ENCODE data around the gene ITGB4. TPM values are rescaled to one million over a fixed set of nuclear protein-coding genes. Genes with fewer than 3 reads are reported as not detected.

Gene ITGB4
- total RNA-seq, 2 donors from 2014 or later = 252 to 318 TPM

DNA sequence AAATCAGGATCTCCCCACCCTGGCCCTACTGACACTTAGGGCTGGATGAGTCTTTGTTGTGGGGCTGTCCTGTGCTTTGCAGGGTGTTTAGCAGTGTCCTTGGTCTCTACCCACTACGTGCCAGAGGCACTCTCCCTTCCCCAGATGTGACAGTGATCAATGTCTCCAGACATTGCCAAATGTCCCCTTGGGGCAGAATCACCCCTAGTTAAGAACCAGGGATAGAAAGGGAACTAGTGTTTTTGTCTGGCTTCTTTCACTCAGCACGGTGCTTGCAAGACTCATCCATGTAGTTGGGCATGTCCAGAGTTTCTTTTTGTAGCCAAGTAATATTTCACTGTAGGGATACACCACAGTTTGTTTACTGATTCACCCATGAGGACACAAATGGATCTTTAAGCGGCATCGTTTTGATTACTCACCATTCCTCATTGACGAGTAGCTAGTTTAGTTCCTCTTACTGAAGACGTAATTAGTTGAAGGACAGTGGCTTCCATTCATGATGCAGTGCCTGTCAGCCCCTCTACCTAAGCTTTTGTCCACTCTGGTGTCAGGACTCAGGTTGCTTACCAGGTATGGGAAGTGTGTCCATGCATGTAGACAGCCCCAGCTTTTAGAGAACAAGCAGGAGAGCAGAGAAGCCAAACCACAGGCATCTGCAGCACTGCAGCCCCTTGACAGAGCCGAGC, 26.0 kb upstream of the ITGB4 start:
- DNase-seq (no peak), ATAC-seq (no peak)
- intact Hi-C loops (cut with DNase I, micrococcal nuclease) = no loop called here

DNA sequence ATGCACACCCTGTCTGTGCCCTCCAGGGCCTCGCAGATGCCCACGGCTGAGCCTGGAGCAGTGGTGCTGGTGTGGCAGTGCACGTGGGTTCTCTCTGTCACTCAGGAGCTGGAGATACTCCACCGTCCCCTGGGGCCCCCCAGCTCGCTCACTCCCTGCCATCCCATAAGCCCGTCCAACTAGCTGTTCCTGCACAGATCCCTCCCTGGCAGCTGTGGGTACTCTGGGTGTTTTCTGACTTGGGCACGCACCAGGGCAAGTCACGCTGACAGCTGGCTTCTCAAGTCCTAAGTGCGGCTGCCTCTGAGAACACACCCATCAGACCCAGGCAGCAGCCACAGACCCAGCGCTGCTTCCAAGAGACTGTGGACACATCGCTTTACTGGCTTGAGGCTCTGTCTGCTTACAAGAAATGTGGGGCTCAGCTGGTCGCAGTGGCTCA, 25.4 kb upstream of the ITGB4 start:
- peak; percentile 71 to 82 for DNase-seq
- peak; percentile 59 for ATAC-seq
- intact Hi-C loops (cut with DNase I, micrococcal nuclease) = no loop called here

DNA sequence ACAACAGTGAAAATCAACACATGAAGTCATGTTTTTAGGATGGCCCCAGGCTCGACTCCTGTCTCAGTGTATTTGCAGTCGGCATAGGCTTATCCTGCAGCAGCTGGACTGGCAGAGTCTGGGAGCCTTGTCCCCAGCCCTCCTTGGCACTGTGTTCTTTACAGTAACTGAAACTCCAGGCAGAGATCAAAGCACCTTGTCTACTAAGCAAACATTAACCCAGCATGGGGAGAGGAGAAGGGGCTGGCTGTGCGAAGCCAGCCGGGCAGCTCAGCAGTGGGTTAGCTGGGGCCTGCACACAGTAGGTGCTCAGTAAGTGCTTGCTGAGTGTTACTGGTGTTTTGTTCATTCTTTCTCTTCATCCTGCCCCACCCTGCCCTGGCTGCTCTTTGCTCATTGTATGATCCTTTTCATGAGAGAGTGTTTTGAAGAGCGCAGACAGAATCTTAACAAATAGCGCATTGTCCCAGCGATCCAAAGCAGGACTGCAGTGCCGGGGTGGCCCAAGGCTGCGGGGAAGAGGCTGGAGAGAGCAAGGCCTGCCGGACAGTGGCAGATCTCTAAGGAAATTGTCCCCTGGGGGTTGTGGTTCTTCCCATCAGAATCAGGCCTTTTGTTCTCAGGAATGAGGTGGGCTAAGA, 23.5 kb upstream of the ITGB4 start:
- intact Hi-C loops (cut with DNase I, micrococcal nuclease) = no loop called here
- peak in 1 of 2 donors; percentile 58 for DNase-seq

DNA sequence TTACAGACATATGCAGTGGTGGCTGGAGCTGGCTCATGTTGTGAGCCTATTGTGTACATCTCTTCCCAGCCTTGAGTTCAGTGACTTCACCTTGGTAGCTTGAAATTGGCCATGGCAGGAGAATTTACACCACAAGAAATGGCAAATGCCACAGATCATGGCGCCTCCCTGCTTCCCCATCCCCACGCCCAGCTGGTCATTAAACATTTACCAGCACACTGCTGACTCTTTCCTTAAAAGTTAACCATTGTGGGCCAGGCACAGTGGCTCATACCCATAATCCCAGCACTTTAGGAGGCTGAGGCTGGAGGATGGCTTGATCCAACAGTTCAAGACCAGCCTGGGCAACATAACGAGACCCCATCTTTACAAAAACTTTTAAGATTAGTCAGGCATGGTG, 22.6 kb upstream of the ITGB4 start:
- ATAC-seq (peak; percentile 23), DNase-seq (peak in 1 of 2 donors; percentile 42)
- intact Hi-C loops (cut with DNase I, micrococcal nuclease) = no loop called here

More for the DNA sequence above, 23.5 kb upstream of the ITGB4 start:
- peak; percentile 50 for ATAC-seq

DNA sequence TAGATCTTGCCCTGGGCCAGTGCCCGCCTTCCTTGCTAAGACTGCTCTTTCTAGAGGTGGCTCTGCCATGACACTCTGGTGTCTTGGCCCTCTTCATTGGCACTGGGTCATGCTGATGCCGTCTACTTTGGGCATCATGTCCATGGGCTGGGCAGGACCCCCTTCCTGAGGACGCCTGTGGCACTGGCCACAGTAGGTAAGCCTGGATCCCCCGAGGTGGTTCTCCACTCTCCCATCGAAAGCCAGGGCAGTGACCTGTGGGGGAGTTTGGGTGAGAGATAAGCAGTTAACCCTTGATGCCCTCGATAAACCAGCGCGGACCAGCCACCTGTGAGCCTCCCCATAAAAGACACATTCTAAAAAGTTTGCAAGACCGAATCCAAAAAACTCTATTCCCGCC, 20.0 kb upstream of the ITGB4 start:
- intact Hi-C loops (cut with DNase I, micrococcal nuclease) = no loop called here
- DNase-seq (no peak), ATAC-seq (no peak)

DNA sequence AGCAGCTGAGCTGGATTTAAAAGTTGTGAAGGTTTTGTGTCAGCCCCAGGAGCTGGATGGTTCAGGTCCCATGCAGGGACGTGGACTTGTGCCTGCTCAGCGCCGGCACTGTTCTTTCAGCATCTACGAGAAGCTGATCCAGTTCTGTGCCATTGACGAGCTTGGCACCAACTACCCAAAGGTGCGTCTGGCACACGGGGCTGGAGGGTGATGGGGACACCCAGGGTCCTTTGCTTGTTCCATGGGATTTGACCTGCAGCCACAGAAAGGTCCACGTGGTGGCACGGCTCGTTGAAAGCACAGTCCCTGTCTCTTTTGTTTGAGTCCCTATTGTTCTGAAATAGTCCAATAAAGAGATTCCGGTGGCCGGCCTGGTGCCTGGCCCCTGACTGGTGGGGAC, 18.1 kb upstream of the ITGB4 start:
- ATAC-seq (no peak), DNase-seq (no peak)
- intact Hi-C loops (cut with DNase I, micrococcal nuclease) = no loop called here

DNA sequence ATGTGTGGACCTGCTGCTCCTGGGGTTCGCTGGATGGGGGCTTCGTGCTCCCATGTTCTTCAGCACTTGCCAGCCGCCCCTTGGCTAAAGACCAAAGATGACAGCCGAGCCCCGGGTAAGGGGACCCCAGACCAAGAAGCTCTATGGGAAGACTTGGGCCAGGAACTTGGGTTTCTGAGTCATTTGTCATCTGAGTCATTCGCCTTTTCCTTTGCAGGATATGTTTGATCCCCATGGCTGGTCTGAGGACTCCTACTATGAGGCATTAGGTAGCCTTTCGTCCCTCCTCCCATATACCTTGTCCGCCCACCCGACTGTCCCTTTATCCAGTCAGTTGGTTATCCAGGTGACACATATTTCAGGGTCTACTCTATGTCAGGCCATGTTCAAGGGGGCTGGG, 17.7 kb upstream of the ITGB4 start:
- intact Hi-C loops (cut with DNase I, micrococcal nuclease) = no loop called here
- DNase-seq (no peak), ATAC-seq (no peak)

DNA sequence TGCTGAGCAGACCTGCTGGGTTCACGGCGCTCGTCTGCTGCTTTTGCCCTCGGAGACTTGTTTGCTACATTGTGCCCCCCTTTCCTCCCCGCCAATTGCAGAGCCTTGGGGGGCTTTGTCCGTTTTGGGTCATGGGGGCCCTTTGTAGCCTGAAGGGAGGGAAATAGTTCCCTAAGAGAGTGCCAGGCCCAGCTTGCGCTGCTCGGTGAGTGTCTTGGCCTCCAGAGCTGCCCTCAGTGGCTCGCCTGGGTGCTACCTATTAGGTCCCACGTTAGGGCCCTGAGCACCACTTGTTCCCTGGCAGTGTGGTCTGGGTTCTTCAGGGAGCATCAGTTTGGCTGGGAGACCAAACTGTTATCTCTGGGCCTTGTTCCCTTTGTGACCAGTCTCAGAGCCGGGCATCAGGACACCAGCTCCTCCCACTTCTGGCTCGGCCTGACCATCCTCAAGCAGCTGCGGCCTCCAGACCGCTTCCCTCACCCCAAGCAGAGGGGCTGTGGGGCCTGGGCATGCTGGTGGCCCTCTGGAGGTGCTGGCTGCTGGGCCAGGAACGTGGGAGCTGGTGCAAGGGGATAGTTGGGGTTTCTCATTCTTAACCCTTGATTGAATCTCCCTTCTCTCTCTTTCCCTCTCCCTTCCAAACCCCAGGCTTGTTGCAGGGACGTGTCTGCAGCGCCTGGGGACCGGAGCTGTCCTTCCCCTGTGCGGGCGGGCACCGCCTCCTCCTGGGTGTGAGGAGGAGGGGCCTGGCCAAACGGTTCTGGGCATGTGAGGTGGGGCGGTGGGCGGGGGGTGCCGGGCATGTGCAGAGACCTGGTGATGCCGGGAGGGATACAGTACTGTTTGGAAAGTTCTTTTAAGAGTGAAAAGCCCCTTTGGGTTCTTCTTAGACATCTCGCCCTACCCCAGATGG, 16.0 kb upstream of the ITGB4 start:
- intact Hi-C loops (cut with DNase I, micrococcal nuclease) = no loop called here
- DNase-seq (no peak), ATAC-seq (no peak)

DNA sequence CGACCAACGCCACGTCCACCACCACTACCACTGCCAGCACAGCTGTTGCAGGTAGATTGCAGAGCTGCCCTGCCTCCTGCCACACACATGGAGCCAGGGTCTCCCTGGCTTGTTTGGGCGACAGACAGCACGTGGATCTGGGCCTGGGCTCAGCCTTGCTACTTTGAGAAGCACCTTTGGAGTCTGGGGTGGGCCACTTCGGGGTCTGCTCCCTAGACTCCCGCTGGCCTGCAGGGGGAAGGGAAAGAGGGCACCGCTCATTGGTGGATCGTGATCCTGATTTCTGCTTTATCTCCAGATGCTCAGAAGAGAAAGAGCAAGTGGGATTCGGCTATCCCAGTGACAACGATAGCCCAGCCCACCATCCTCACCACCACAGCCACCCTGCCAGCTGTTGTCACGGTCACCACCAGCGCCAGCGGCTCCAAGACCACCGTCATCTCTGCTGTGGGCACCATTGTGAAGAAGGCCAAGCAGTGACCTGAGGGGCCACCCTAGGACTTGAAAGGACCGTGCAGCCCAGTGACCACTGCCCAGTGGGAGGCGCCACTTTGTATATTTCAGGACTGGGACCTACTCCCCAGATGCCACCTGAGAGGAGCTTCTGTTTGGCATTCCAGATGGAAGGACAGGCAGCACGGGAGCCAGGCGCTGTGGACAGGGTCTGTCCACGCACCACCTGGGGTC, 15.1 kb upstream of the ITGB4 start:
- DNase-seq = no peak
- ATAC-seq = no peak
- intact Hi-C loops (cut with DNase I, micrococcal nuclease) = no loop called here

DNA sequence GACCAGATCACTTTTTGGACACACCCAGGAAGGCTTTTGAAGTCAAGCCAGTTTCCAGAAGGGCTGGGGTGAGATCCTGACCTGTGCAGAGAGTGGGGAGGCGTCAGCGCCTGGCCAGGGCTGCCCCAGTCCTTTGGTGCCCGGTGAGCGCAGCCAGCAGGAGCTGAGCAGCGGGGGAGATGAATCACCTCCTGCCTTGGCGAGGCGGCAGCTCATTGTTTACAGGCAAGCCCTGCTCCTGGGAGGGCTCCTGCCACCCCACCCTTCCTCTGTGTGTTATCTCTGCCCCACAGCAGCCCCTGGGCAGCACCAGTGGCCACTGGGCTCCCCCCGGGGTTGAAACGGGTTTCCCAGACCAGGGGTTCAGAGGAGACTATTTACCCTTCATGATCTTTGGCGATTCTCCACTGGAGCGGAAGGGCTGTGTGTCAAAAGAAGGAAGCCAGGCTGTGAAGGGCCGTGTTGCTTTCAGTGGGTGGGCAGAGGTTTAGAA, 14.1 kb upstream of the ITGB4 start:
- intact Hi-C loops (cut with DNase I, micrococcal nuclease) = no loop called here

DNA sequence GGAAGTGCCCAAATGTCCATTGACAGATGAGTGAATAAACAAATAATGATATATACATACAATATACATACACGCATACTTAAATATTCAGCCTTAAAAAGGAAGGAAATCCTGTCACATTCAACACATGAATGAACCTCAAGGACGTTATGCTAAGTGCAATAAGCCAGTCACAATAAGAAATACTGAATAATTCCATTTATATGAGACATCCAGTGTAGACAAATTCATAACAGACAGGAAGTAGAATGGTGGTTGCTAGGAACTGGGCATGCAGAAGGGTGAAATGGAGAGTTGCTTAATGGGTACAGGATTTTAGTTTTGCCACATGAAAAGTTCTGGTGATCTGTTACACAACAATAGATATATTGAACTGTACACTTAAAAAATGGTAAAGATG, 8.8 kb upstream of the ITGB4 start:
- DNase-seq (no peak), ATAC-seq (no peak)
- intact Hi-C loops (cut with DNase I, micrococcal nuclease) = no loop called here

More for the DNA sequence above, 14.1 kb upstream of the ITGB4 start:
- DNase-seq (no peak), ATAC-seq (peak; percentile 12)

DNA sequence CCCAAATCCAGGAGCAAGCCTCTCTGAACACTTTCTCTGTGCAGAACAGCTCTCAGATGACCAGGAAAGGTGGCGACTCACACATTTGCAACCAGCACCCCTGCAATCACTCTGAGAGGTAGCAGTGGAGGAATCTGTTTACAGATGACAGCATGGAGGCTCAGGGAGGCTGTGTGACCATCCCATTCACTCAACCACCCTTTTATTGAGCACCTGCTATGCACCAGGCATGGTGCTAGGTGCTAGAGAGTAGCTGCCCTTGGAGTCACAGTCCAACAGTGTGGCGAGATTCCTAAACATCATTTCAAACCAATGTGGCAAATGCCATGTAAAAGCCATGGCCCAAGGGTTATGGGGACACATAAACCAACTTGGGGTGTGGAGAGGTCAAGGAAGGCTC, 1.5 kb upstream of the ITGB4 start:
- ATAC-seq (no peak), DNase-seq (no peak)
- intact Hi-C loops (cut with DNase I, micrococcal nuclease) = no loop called here

DNA sequence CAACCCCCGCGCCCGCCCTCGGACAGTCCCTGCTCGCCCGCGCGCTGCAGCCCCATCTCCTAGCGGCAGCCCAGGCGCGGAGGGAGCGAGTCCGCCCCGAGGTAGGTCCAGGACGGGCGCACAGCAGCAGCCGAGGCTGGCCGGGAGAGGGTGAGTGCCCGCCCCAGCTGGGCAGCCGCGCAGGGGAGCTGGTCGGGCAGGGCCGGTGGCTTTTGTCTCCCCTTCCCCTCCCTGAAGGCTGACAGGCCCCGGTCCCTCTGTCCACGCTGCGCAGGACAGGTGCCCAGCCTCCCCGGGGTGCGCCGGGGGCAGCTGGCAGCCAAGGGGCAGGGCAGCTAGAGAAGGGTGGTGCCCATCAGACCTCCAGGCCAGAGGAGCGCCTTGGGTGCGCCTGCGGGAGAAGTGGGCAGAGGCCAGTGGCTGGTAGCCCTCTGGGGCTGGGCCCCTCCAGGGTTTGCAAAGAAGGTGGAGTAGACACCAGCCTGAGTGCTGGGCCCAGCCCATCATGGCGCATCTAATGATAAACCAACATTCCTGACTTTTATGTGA, 278 bp downstream of the ITGB4 start:
- peak; percentile 47 for ATAC-seq
- intact Hi-C loops (cut with DNase I, micrococcal nuclease) = no loop called here
- DNase-seq = peak; percentile 51 to 64

DNA sequence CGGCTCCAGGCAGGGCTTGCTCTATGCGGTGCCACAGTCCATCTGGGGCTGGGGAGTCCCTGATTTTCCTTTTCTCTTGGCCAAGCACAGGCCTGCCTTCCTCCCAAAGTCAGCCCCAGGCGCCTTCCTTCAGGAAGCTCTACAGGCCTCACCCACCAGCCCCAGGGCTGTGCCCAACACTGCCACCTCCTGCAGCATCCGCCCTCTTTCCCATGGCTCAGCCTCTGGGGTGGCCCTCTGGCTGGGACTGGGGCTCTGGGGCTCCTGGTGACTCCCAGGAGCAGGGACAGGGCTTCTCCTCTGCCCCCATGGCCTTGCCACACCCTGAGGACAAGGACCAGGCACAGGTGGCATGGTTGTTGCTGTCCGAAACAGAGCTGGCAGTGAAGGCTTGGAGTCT, 817 bp downstream of the ITGB4 start:
- peak; percentile 71 to 73 for DNase-seq
- intact Hi-C loops (cut with DNase I, micrococcal nuclease) = no loop called here
- peak; percentile 53 for ATAC-seq

DNA sequence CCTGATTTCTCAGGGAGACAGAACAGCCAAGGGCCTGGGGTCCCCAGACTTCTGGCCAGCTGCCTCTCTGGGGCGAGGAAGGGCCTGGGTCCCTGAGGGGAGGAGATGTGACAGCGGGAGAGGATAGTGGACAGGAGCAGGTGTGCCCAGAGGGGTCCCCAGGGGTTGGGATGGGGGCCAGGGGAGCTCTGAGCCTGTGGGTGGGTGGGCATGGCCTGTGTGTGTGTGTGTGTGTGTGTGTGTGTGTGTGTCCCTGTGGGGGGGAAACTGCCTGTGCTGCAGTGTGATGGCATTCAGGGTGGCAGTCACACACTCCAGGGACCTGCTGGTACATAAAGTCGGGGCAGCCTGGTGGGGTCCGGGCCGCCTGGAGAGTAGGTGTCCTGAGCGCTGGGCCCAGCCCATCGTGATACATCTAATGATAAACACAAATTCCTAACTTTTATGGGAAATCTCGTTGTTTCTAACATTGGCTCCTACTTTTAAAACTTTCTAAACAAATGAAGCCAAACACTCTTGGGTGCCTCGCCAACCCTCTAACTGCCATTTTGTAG, 1.4 kb downstream of the ITGB4 start:
- intact Hi-C loops (cut with DNase I, micrococcal nuclease) = no loop called here
- ATAC-seq (no peak), DNase-seq (peak in 1 of 2 donors; percentile 24)

DNA sequence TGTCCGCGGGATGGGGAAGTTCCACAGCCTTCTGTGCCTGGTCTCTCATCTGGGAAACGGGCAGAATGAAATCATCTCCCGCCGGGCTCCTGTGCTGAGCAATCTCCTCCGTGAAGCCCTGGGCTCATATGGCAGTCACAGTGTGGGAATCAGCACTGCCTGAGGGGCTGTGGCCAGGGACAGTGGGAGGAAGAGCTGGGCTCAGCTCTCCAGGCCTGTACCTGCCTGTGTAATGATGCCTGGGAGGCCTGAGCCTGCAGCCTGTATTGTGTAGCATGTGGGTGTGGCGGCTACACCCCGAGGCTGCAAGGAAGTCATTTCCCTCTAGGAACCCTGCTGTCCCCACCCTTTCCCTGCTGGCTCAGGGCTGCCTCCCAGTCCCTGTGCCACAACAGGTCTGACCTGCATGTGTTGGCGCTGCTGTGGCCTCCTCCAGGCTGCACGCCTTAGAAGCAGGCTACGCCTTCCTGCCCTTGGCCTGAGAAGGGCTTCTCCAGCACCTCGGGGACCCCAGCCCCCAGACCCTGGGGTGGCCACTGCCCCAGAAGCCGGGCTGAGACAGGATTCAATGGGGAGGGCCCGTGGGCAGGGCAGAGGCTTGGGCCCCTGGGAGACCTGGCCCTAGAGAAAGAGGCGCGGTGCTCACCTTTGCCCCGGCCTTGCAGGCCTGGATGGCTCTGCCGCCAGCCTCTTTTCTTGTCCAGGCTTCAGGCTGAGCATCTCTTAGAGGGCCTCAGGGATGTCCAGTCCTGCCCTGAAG, 2.1 kb downstream of the ITGB4 start:
- intact Hi-C loops (cut with DNase I, micrococcal nuclease) = no loop called here
- peak; percentile 87 to 93 for DNase-seq
- peak; percentile 69 for ATAC-seq
